ENCODE results near the gene CTSA.

CTSA gene

DNA sequence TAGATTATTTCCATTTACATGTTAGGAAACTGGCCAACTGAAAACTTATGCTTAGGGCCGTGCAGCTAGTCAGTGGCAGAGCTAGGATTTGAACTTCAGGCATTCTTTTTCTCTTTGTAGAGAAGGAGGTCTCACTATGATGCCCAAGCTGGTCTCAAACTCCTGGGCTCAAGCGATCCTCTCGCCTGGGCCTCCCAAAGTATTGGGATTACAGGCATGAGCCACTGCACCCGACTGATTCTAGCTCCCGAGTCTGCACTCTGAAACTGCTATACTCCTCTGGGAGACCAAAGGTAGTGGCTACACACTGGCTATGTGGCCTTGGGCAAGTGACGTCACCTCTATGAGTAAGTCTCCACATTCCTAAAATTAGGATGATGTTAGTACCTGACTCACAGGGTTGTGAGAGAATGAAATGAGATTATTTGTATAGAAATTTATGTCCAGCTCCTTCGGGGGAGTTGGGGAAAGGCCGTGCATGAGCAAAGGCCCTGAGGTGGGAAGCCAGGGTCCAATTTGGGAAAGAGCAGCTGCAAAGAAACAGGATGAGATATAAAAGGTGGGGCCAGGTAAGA lies 14.5 kb downstream of the CTSA start:
- Histone ChIP-seq H3K4me3 (ENCODE audit: low read depth in 1 of 5, low read length in 5 of 5) (no peak overlapping the region), H3K9me3 (ENCODE audit: control insufficient read depth in 5 of 5, low read length in 5 of 5) (no peaks in the 10 kb centered on the region), H3K9ac (ENCODE audit: low read length in 5 of 5) (no peak overlapping the region), H3K27ac (ENCODE audit: low read depth, low read length) (no peak overlapping the region), H3K4me1 (ENCODE audit: control insufficient read depth in 5 of 5, insufficient read depth in 5 of 5, low read length in 5 of 5) (peaks cover 0 to 16% (median 14%) of the 10 kb centered on the region in 5 donors), H3K27me3 (ENCODE audit: control insufficient read depth in 5 of 5, insufficient read depth in 4 of 5, low read length in 5 of 5) (no peaks in the 10 kb centered on the region), H3K36me3 (ENCODE audit: control insufficient read depth in 5 of 5, insufficient read depth in 5 of 5, low read length in 5 of 5) (peaks cover 4 to 64% (median 41%) of the 10 kb centered on the region in 5 donors)

- peaks cover 0 to 48% (median 31%) of the 10 kb centered on the region in 5 donors for H3K36me3 ChIP-seq (ENCODE audit: control insufficient read depth in 5 of 5, insufficient read depth in 5 of 5, low read length in 5 of 5)
- H3K27me3 ChIP-seq (ENCODE audit: control insufficient read depth in 5 of 5, insufficient read depth in 4 of 5, low read length in 5 of 5): no peaks in the 10 kb centered on the region
- H3K9ac ChIP-seq (ENCODE audit: low read length in 5 of 5): no peak overlapping the region
- H3K4me3 ChIP-seq (ENCODE audit: low read depth in 1 of 5, low read length in 5 of 5): no peak overlapping the region
- H3K27ac ChIP-seq (ENCODE audit: low read depth, low read length): no peak overlapping the region
- H3K4me1 ChIP-seq (ENCODE audit: control insufficient read depth in 5 of 5, insufficient read depth in 5 of 5, low read length in 5 of 5): peaks cover 0 to 31% (median 31%) of the 10 kb centered on the region in 5 donors
- H3K9me3 ChIP-seq (ENCODE audit: control insufficient read depth in 5 of 5, low read length in 5 of 5): no peaks in the 10 kb centered on the region
Measured at GRCh38 chr20:45907219-45907948, 16.2 kb downstream of the CTSA start.

GRCh38 chr20:45908084-45908483 lies 16.9 kb downstream of the CTSA start:
- H3K4me1 ChIP-seq (ENCODE audit: control insufficient read depth in 5 of 5, insufficient read depth in 5 of 5, low read length in 5 of 5): peaks cover 0 to 34% (median 33%) of the 10 kb centered on the region in 5 donors
- H3K27ac ChIP-seq (ENCODE audit: low read depth, low read length): no peak overlapping the region
- no peak overlapping the region for H3K4me3 ChIP-seq (ENCODE audit: low read depth in 1 of 5, low read length in 5 of 5)
- no peaks in the 10 kb centered on the region for H3K27me3 ChIP-seq (ENCODE audit: control insufficient read depth in 5 of 5, insufficient read depth in 4 of 5, low read length in 5 of 5)
- no peak overlapping the region for H3K9ac ChIP-seq (ENCODE audit: low read length in 5 of 5)
- peaks cover 0 to 43% (median 26%) of the 10 kb centered on the region in 5 donors for H3K36me3 ChIP-seq (ENCODE audit: control insufficient read depth in 5 of 5, insufficient read depth in 5 of 5, low read length in 5 of 5)
- H3K9me3 ChIP-seq (ENCODE audit: control insufficient read depth in 5 of 5, low read length in 5 of 5): no peaks in the 10 kb centered on the region

GRCh38 chr20:45909336-45909808 lies 18.2 kb downstream of the CTSA start:
- H3K9me3 ChIP-seq (ENCODE audit: control insufficient read depth in 5 of 5, low read length in 5 of 5): no peaks in the 10 kb centered on the region
- peak overlapping the region; percentile 5 for H3K27ac ChIP-seq (ENCODE audit: low read depth, low read length)
- no peaks in the 10 kb centered on the region for H3K27me3 ChIP-seq (ENCODE audit: control insufficient read depth in 5 of 5, insufficient read depth in 4 of 5, low read length in 5 of 5)
- H3K9ac ChIP-seq (ENCODE audit: low read length in 5 of 5): no peak overlapping the region
- peak overlapping the region in 1 of 5 donors; percentile 19 for H3K4me3 ChIP-seq (ENCODE audit: low read depth in 1 of 5, low read length in 5 of 5)
- peaks cover 0 to 35% (median 23%) of the 10 kb centered on the region in 5 donors for H3K36me3 ChIP-seq (ENCODE audit: control insufficient read depth in 5 of 5, insufficient read depth in 5 of 5, low read length in 5 of 5)
- peaks cover 0 to 38% (median 33%) of the 10 kb centered on the region in 5 donors for H3K4me1 ChIP-seq (ENCODE audit: control insufficient read depth in 5 of 5, insufficient read depth in 5 of 5, low read length in 5 of 5)

DNA sequence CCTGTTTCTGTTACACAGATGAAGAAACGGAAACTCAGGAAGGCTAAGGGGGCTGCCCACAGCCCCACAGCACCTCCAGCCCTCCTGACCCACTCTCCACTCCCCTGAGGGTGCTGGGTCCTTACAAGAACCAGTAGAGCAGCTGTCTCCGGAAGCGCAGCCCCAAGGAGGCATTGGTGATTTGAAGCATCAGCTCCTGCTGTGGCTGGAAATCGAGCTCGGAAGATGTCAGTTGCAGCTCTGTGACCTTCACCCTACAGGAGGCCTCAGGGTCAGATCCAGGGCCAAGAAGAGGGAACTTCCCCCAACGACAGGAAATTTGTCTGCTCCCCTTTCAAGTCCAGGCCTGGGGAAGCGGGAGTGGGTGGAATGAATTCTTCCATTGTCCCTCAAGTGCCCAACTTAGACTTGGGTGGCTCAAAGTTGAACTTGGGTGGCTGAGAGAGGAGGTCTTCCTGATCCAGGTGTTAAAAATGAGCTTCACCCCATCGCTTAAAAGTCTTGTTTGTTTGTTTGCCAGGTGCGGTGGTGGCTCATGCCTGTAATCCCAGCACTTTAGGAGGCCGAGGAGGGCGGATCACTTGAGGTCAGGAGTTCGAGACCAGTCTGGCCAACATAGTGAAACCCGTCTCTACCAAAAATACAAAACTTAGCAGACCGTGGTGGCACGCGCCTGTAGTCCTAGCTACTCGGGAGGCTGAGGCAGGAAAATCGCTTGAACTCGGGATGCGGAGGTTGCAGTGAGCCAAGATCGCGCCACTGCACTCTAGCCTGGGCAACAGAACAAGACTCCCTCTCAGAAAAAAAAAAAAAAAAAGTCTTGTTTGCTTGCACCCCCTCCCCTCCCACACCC lies 18.9 kb downstream of the CTSA start:
- peak overlapping the region; percentile 5 for H3K27ac ChIP-seq (ENCODE audit: low read depth, low read length)
- H3K4me1 ChIP-seq (ENCODE audit: control insufficient read depth in 5 of 5, insufficient read depth in 5 of 5, low read length in 5 of 5): peaks cover 0 to 42% (median 33%) of the 10 kb centered on the region in 5 donors
- no peaks in the 10 kb centered on the region for H3K27me3 ChIP-seq (ENCODE audit: control insufficient read depth in 5 of 5, insufficient read depth in 4 of 5, low read length in 5 of 5)
- H3K9me3 ChIP-seq (ENCODE audit: control insufficient read depth in 5 of 5, low read length in 5 of 5): no peaks in the 10 kb centered on the region
- H3K36me3 ChIP-seq (ENCODE audit: control insufficient read depth in 5 of 5, insufficient read depth in 5 of 5, low read length in 5 of 5): peaks cover 0 to 28% (median 17%) of the 10 kb centered on the region in 5 donors
- H3K9ac ChIP-seq (ENCODE audit: low read length in 5 of 5): peak overlapping the region in 1 of 5 donors; percentile 13
- H3K4me3 ChIP-seq (ENCODE audit: low read depth in 1 of 5, low read length in 5 of 5): peak overlapping the region; percentile 19 to 85 (median 51)

- Histone ChIP-seq H3K4me3 (ENCODE audit: low read depth in 1 of 5, low read length in 5 of 5) (peak overlapping the region; percentile 72 to 85 (median 75)), H3K27me3 (ENCODE audit: control insufficient read depth in 5 of 5, insufficient read depth in 4 of 5, low read length in 5 of 5) (no peaks in the 10 kb centered on the region), H3K36me3 (ENCODE audit: control insufficient read depth in 5 of 5, insufficient read depth in 5 of 5, low read length in 5 of 5) (peaks cover 0 to 20% (median 12%) of the 10 kb centered on the region in 5 donors), H3K27ac (ENCODE audit: low read depth, low read length) (peak overlapping the region; percentile 72), H3K9ac (ENCODE audit: low read length in 5 of 5) (peak overlapping the region in 4 of 5 donors; percentile 56 to 74 (median 63)), H3K4me1 (ENCODE audit: control insufficient read depth in 5 of 5, insufficient read depth in 5 of 5, low read length in 5 of 5) (peaks cover 0 to 42% (median 36%) of the 10 kb centered on the region in 5 donors), H3K9me3 (ENCODE audit: control insufficient read depth in 5 of 5, low read length in 5 of 5) (no peaks in the 10 kb centered on the region)
Measured at GRCh38 chr20:45910670-45911485, 19.7 kb downstream of the CTSA start.

- no peaks in the 10 kb centered on the region for H3K27me3 ChIP-seq (ENCODE audit: control insufficient read depth in 5 of 5, insufficient read depth in 4 of 5, low read length in 5 of 5)
- peak within 1 kb of the TSS in 4 of 5 donors; percentile 56 to 74 (median 63) for H3K9ac ChIP-seq (ENCODE audit: low read length in 5 of 5)
- H3K4me1 ChIP-seq (ENCODE audit: control insufficient read depth in 5 of 5, insufficient read depth in 5 of 5, low read length in 5 of 5): peaks cover 0 to 42% (median 36%) of the 10 kb centered on the region in 5 donors
- H3K9me3 ChIP-seq (ENCODE audit: control insufficient read depth in 5 of 5, low read length in 5 of 5): no peaks in the 10 kb centered on the region
- peak within 1 kb of the TSS; percentile 72 to 85 (median 75) for H3K4me3 ChIP-seq (ENCODE audit: low read depth in 1 of 5, low read length in 5 of 5)
- peak within 1 kb of the TSS; percentile 72 for H3K27ac ChIP-seq (ENCODE audit: low read depth, low read length)
- peaks cover 0 to 16% (median 7%) of the 10 kb centered on the region in 5 donors for H3K36me3 ChIP-seq (ENCODE audit: control insufficient read depth in 5 of 5, insufficient read depth in 5 of 5, low read length in 5 of 5)
Measured at GRCh38 chr20:45911486-45912343, 20.6 kb downstream of the CTSA start, which contains the start of gene PLTP. TSS of gene PLTP (minus strand) at chr20:45912155. CDS start at chr20:45911452, 703 bp downstream.

GRCh38 chr20:45912344-45912682 lies 21.2 kb downstream of the CTSA start:
- H3K27me3 ChIP-seq (ENCODE audit: control insufficient read depth in 5 of 5, insufficient read depth in 4 of 5, low read length in 5 of 5): no peaks in the 10 kb centered on the region

More at GRCh38 chr20:45912344-45912682, 21.2 kb downstream of the CTSA start:
- H3K36me3 ChIP-seq (ENCODE audit: control insufficient read depth in 5 of 5, insufficient read depth in 5 of 5, low read length in 5 of 5): peaks cover 0 to 12% (median 7%) of the 10 kb centered on the region in 5 donors
- H3K4me3 ChIP-seq (ENCODE audit: low read depth in 1 of 5, low read length in 5 of 5): peak overlapping the region; percentile 57 to 85 (median 75)
- peaks cover 0 to 45% (median 38%) of the 10 kb centered on the region in 5 donors for H3K4me1 ChIP-seq (ENCODE audit: control insufficient read depth in 5 of 5, insufficient read depth in 5 of 5, low read length in 5 of 5)
- H3K9ac ChIP-seq (ENCODE audit: low read length in 5 of 5): peak overlapping the region in 3 of 5 donors; percentile 62 to 74 (median 64)
- H3K27ac ChIP-seq (ENCODE audit: low read depth, low read length): peak overlapping the region; percentile 72
- H3K9me3 ChIP-seq (ENCODE audit: control insufficient read depth in 5 of 5, low read length in 5 of 5): no peaks in the 10 kb centered on the region

All from subcutaneous abdominal adipose tissue (tissue), 5 donors.